Coronary artery (tissue), 2 donors: ENCODE results near the gene ACKR4.
"Not testable (repeated sequence)": the region's sequence is repeated elsewhere in the genome, so short reads cannot be mapped to it uniquely, and the experiment has no call there.

ENCODE experiments used
- DNase-seq: peaks from one replicate; pipeline ENCODE4 v3.0.0-alpha.2; 2017; ENCODE audit warnings: low spot score
- H3K27ac ChIP-seq, 2 donors: fragments of 200-600 bp; sonication (generic); one replicate each; pipeline ENCODE4 v1.5.1; 2016 to 2019
- H3K4me3 ChIP-seq: fragments of 200-600 bp; sonication (generic); 2 replicates; pipeline ENCODE4 v1.5.1; 2016; ENCODE audit warnings: mild to moderate bottlenecking, moderate library complexity
- CTCF ChIP-seq: fragments of 200-600 bp; sonication (generic); IDR thresholded peaks from one replicate; pipeline ENCODE4 v1.5.1; 2019; ENCODE audit warnings: antibody characterized with exemption

The ACKR4 gene

GRCh38 chr3:132606085-132606484 is 9.0 kb downstream of the ACKR4 start:
- Histone ChIP-seq H3K4me3 (no peak overlapping the region), H3K27ac (peak overlapping the region in 1 of 2 donors; percentile 83)
- no peak for DNase-seq
- no peak for TF ChIP-seq CTCF

GRCh38 chr3:132606620-132607019 is 9.6 kb downstream of the ACKR4 start:
- DNase-seq, H3K4me3 ChIP-seq: not testable (repeated sequence)
- H3K27ac ChIP-seq: peak overlapping the region in 1 of 2 donors; percentile 74

- not testable (repeated sequence) for H3K27ac ChIP-seq, H3K4me3 ChIP-seq, DNase-seq
These were observed 18.2 kb downstream of the ACKR4 start for GRCh38 chr3:132615301-132615700.

- H3K4me3 ChIP-seq: no peak overlapping the region
- no peak for DNase-seq
- no peak overlapping the region for H3K27ac ChIP-seq
- TF ChIP-seq CTCF: no peak
These were observed 18.8 kb downstream of the ACKR4 start for GRCh38 chr3:132615881-132616280.

GRCh38 chr3:132616780-132617179 is 19.7 kb downstream of the ACKR4 start:
- no peak overlapping the region for H3K4me3 ChIP-seq
- DNase-seq: no peak
- no peak overlapping the region for H3K27ac ChIP-seq
- TF ChIP-seq CTCF: no peak

GRCh38 chr3:132622148-132622547 is 25.1 kb downstream of the ACKR4 start:
- no peak for TF ChIP-seq CTCF
- no peak for DNase-seq
- H3K27ac ChIP-seq: peak overlapping the region in 1 of 2 donors; percentile 13
- H3K4me3 ChIP-seq: no peak overlapping the region

- no peak for TF ChIP-seq CTCF
- no peak for DNase-seq
- Histone ChIP-seq H3K4me3 (no peak overlapping the region), H3K27ac (peak overlapping the region in 1 of 2 donors; percentile 13)
These were observed 25.7 kb downstream of the ACKR4 start for GRCh38 chr3:132622761-132623160.

- no peak overlapping the region for H3K4me3 ChIP-seq
- no peak for DNase-seq
These were observed 26.6 kb downstream of the ACKR4 start for GRCh38 chr3:132623646-132624045.

More at GRCh38 chr3:132623646-132624045, 26.6 kb downstream of the ACKR4 start:
- H3K27ac ChIP-seq: no peak overlapping the region
- no peak for TF ChIP-seq CTCF
